ENCODE data around the gene MPP2.
"Not testable (repeated sequence)": the region's sequence is repeated elsewhere in the genome, so short reads cannot be mapped to it uniquely, and the experiment has no call there.

MPP2 gene

GRCh38 chr17:43900858-43901754, 6.2 kb downstream of the MPP2 start:
- no peak for TF ChIP-seq CTCF (IDR thresholded peaks at IDR 0.05; ENCODE audit: insufficient read depth, missing control alignments)
- DNase-seq (ENCODE audit: insufficient read length, low spot score) (no peak), FAIRE-seq (no peak)

DNA sequence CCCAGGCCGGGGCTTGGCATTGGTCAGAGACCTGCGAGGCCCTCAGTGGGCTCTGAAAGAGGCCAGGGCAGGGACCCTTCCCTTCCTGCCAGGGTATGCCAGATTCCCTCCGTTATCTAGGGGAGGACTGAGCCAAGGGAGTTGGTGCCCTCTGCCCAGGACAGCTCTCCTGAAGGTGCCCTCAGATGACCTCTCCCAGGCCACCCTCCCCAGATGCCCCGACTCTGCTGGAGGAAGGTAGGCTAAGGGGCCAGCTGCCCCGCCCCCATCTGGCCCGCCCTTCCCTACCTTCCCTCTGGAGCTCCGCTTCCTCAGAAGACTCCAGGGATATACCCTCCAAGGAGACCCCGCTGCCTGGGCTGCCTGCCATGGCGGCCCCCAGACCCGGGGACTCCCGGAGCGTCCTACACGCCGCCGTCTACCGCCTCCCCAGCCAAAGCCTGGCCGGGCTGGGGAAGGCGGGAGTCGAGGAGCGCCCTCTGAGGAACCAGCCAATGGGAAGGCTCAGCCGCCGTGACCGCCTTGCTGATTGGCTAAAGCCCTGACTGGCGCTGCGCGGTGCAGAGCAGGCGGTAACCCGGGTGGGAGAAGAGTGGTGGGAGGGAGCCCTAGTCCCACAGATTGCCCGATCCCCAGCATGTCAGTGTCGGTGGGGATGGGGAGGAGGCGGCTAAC, 7.0 kb downstream of the MPP2 start:
- no peak for FAIRE-seq
- TF ChIP-seq CTCF (IDR thresholded peaks at IDR 0.05; ENCODE audit: insufficient read depth, missing control alignments) = no peak
- DNase-seq (ENCODE audit: insufficient read length, low spot score) = peak; percentile 91

DNA sequence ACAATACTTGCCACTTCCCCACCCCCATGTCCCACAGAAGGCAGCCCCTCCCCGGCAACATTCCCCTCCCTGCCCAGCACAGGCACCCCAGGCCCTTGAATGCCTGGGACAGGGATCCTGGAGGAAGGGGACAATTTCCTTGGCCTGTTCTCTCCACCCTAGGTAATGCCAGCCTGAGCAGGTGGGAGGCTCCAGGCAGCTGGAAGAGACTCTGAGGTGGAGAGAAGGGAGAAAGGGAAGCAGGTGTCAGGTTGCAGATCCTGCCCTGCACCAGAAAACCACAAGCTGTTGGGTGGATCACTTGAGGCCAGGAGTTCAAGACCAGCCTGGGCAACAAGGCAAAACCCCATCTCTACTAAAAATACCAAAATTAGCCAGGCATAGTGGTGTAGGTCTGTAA, 8.9 kb downstream of the MPP2 start:
- no peak for FAIRE-seq
- no peak for DNase-seq (ENCODE audit: insufficient read length, low spot score)
- TF ChIP-seq CTCF (IDR thresholded peaks at IDR 0.05; ENCODE audit: insufficient read depth, missing control alignments) = no peak

DNA sequence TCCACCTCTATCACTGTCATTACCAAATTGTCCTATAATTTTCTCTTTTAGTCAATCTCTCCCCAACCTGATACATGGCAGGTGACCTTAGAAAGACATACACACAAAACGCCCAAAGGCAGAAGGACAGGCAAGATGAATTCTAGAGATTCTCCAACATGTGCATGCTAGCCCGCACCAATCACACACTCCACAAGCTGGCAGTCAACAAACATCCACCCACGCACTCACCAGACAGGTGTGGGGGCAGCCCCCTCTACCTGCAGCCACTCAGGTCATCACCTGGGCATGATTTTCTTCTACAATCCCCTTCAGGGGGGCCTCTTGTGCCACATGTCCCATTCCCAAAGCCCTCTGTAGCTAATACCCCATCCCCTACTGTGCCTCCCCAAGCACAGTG, 9.5 kb downstream of the MPP2 start:
- FAIRE-seq (no peak), DNase-seq (ENCODE audit: insufficient read length, low spot score) (no peak)
- no peak for TF ChIP-seq CTCF (IDR thresholded peaks at IDR 0.05; ENCODE audit: insufficient read depth, missing control alignments)

DNA sequence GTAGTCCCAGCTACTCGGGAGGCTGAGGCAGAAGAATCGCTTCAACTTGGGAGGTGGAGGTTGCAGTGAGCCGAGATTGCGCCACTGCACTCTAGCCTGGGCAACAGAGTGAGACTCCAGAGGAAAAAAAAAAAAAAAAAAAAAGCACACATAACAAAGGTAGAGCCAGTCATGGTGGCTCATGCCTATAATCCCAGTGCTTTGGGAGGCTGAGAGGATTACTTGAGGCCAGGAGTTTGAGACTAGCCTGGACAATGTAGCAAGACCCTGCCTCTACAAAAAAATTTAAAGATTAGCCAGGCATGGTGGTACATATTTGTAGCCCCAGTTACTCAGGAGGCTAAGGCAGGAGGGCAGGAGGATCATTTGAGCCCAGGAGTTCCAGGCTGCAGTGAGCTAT, 12.8 kb downstream of the MPP2 start:
- not testable (repeated sequence) for DNase-seq (ENCODE audit: insufficient read length, low spot score); FAIRE-seq

DNA sequence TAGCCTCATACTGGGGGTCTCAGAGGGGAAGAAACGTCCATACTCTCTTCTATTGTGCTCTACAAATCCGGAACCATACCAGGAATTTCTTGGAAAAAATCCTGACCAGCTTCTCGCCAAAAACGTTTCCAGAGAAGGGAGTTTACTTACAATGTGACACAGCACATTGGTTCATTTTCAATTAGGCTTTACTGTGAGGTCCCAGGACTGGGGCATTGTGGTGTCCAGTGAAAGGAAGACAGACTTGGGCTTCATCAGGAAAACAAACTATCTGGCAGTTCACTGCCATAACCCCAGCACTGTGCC, 14.7 kb downstream of the MPP2 start:
- no peak for FAIRE-seq
- no peak for TF ChIP-seq CTCF (IDR thresholded peaks at IDR 0.05; ENCODE audit: insufficient read depth, missing control alignments)
- no peak for DNase-seq (ENCODE audit: insufficient read length, low spot score)

DNA sequence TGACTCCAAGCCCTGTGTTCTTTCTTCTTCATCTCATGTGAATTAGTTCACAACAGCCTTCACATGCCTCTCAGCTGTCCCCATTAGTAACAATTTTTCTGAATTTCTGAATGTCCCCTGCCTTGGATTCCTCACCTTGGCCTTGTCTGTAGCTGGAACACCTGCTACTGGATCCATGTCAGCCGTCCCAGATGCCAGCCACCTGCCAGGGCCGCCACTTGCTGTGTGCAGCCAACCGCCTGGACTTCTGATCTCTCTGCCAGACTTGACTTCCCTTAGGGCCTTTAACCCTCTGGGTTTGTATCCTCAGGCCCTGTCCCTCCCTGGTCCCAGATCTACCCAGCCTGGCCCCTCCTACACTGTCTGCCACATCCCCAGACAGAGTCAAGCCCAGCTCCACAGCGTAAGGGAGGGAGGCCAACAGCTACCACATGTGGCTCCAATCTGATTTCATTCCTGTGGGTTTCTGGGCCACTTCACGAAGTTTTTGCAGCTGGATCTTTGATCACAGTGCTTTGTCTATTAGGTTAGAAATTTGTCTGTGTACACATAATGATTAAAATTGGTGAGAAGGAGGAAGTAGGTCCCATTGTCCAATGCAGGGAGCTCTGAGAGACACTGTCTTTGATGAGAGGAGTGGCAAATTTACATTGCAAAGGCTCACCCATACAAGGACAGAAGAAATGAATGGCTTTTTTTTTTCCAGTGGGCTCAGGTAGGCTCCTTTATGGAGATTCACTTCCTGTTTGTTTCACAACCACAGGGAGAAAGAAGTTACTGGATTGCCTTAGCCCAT, 15.3 kb downstream of the MPP2 start:
- no peak for DNase-seq (ENCODE audit: insufficient read length, low spot score)
- TF ChIP-seq CTCF (IDR thresholded peaks at IDR 0.05; ENCODE audit: insufficient read depth, missing control alignments) = no peak
- FAIRE-seq = no peak

All from D721Med (cell line).